Endothelial cell of umbilical vein (primary cell): ENCODE data around the gene IFNGR1.

Source experiments
- EZH2 ChIP-seq: IDR thresholded peaks from 2 replicates; pipeline ENCODE4 v1.6.1; 2012; ENCODE audit warnings: borderline replicate concordance, low read depth, mild to moderate bottlenecking, moderate library complexity, low read length, inconsistent platforms; ENCODE audit not compliant: severe bottlenecking
- TF ChIP-seq, protein P1 (sequence below), 2 donors: IDR thresholded peaks; 1 replicate in 1 of 2; 2 replicates in 1 of 2; pipeline ENCODE4 v1.5.1; 2011; ENCODE audit warnings: low read length in 2 of 2, mild to moderate bottlenecking in 2 of 2, moderate library complexity in 2 of 2, control low read depth in 1 of 2, inconsistent platforms in 1 of 2, low read depth in 1 of 2; ENCODE audit not compliant: insufficient read depth in 1 of 2; ENCODE audit errors: extremely low read depth in 1 of 2
- TF ChIP-seq, protein P2 (sequence below): IDR thresholded peaks from 2 replicates; pipeline ENCODE4 v1.6.1; 2011; ENCODE audit not compliant: insufficient read depth, insufficient read length

DNA sequence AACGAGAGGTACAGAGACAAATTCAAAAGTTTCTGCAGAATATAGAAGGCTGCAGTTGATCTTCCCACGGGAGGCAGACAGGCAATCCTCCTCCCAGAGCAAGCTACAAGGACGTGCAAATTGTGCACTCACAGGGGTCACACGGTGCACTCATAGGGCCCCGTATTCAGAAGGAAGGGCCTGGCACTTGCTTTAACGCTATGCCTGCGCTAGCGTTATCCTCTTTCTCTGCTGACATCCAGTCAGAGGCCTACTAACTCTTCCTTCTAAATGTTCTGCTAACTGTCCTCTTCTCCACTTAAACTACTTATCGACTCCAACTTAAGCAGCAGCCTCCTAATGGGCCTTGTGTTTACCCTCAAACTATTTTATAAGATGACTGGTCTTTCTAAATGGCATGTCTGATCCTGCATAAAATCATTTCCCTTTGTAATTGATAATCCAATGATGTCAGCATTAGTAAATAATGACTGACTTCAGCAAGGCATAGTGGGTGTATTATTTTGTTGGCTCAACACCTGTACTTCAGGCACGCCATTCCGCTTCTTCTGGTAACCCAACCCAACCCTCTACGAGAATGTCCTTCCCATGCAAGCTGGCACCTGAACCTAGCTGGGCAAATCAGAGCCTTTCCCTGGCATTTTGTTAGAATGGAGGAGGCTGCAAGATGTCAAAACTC lies 2.2 kb downstream of the IFNGR1 start:
- TF ChIP-seq, protein P1, sequence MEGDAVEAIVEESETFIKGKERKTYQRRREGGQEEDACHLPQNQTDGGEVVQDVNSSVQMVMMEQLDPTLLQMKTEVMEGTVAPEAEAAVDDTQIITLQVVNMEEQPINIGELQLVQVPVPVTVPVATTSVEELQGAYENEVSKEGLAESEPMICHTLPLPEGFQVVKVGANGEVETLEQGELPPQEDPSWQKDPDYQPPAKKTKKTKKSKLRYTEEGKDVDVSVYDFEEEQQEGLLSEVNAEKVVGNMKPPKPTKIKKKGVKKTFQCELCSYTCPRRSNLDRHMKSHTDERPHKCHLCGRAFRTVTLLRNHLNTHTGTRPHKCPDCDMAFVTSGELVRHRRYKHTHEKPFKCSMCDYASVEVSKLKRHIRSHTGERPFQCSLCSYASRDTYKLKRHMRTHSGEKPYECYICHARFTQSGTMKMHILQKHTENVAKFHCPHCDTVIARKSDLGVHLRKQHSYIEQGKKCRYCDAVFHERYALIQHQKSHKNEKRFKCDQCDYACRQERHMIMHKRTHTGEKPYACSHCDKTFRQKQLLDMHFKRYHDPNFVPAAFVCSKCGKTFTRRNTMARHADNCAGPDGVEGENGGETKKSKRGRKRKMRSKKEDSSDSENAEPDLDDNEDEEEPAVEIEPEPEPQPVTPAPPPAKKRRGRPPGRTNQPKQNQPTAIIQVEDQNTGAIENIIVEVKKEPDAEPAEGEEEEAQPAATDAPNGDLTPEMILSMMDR (IDR thresholded peaks at IDR 0.05; ENCODE audit: extremely low read depth in 1 of 2, insufficient read depth in 1 of 2, low read depth in 1 of 2, low read length in 2 of 2) = no peak
- TF ChIP-seq, protein P2, sequence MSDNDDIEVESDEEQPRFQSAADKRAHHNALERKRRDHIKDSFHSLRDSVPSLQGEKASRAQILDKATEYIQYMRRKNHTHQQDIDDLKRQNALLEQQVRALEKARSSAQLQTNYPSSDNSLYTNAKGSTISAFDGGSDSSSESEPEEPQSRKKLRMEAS = no peak
- no peak for TF ChIP-seq EZH2
